Thymus (tissue), 14 donors: ENCODE data around the gene ANAPC10. TPM values are rescaled to one million over a fixed set of nuclear protein-coding genes. Genes with fewer than 3 reads are reported as not detected.
"Not testable (repeated sequence)": the region's sequence is repeated elsewhere in the genome, so short reads cannot be mapped to it uniquely, and the experiment has no call there.

Experiments
- DNase-seq, 9 donors: peaks; one replicate each; pipeline ENCODE4 v3.0.0-alpha.2; 2013; ENCODE audit warnings: low spot score in 9 of 9, low read depth in 6 of 9, missing footprints in 1 of 9
- H3K27ac ChIP-seq, 2 donors: one replicate each; pipeline ENCODE4 v1.5.1; 2013; ENCODE audit warnings: control low read depth in 1 of 2, low read depth in 1 of 2, low read length in 1 of 2, mild to moderate bottlenecking in 1 of 2, moderate library complexity in 1 of 2
- H3K27me3 ChIP-seq, 2 donors: one replicate each; pipeline ENCODE4 v1.5.1; 2013; ENCODE audit warnings: low read length in 1 of 2; ENCODE audit not compliant: control insufficient read depth in 2 of 2, insufficient read depth in 1 of 2
- H3K36me3 ChIP-seq, 2 donors: one replicate each; pipeline ENCODE4 v1.5.1; 2013; ENCODE audit warnings: low read length in 1 of 2, mild to moderate bottlenecking in 1 of 2, moderate library complexity in 1 of 2; ENCODE audit not compliant: control insufficient read depth in 2 of 2, insufficient read depth in 2 of 2
- H3K4me1 ChIP-seq, 2 donors: one replicate each; pipeline ENCODE4 v1.5.1; 2013; ENCODE audit warnings: low read length in 2 of 2; ENCODE audit not compliant: control insufficient read depth in 2 of 2, insufficient read depth in 2 of 2
- H3K4me3 ChIP-seq, 2 donors: one replicate each; pipeline ENCODE4 v1.5.1; 2013; ENCODE audit warnings: low read length in 2 of 2, control low read depth in 1 of 2, mild to moderate bottlenecking in 1 of 2
- H3K9me3 ChIP-seq, 2 donors: one replicate each; pipeline ENCODE4 v1.5.1; 2013; ENCODE audit warnings: low read length in 1 of 2, mild to moderate bottlenecking in 1 of 2; ENCODE audit not compliant: control insufficient read depth in 2 of 2, insufficient read depth in 1 of 2
- WGBS: extraction: QIAGEN DNeasy Blood & Tissue Kit; methylation state at CpG from one replicate; pipeline ENCODE4 v1.1.7; 2013; 5-methylcytosine and 5-hydroxymethylcytosine counted together
- long read RNA-seq, 10 donors: transcript quantifications; one replicate each; lab custom pipeline, GENCODE V29; 2026
- polyA plus RNA-seq: library from polyadenylated mRNA; stranded (reverse); fragments of 200-250 nt; gene quantifications from one replicate; pipeline ENCODE4 v1.2.3, GENCODE V29; 2013
- total RNA-seq: library from RNA; stranded (reverse); fragments of 120-200 nt; gene quantifications from one replicate; pipeline ENCODE4 v1.2.4, GENCODE V29; 2013
- donor health status: healthy.

ANAPC10 gene
- total RNA-seq (36.5 TPM), polyA plus RNA-seq (31.1 TPM)
- long read RNA-seq, donor 1, partial matches to known transcripts = 0 of 1 reads
- long read RNA-seq, donor 1, other reads (novel, unspliced or antisense) = 0 of 1 reads
- long read RNA-seq, donor 2 = 0 reads
- long read RNA-seq, donor 3, transcript ANAPC10-201 (5 exons, 868 nt) = minor isoform, 6 of 24 reads
- long read RNA-seq, donor 3, transcript ANAPC10-209 (5 exons, 1,025 nt) = major isoform, 18 of 24 reads
- long read RNA-seq, donor 3, partial matches to known transcripts = 0 of 24 reads
- long read RNA-seq, donor 3, other reads (novel, unspliced or antisense) = 0 of 24 reads
- long read RNA-seq, donor 4, partial matches to known transcripts = 0 of 4 reads
- long read RNA-seq, donor 4, other reads (novel, unspliced or antisense) = 0 of 4 reads
- long read RNA-seq, donor 5, transcript ANAPC10-209 (5 exons, 1,025 nt) = major isoform, 19 of 22 reads
- long read RNA-seq, donor 5, partial matches to known transcripts = 0 of 22 reads
- long read RNA-seq, donor 5, other reads (novel, unspliced or antisense) = 0 of 22 reads
- long read RNA-seq, donor 6, transcript ANAPC10-201 (5 exons, 868 nt) = minor isoform, 8 of 19 reads
- long read RNA-seq, donor 6, transcript ANAPC10-209 (5 exons, 1,025 nt) = major isoform, 11 of 19 reads
- long read RNA-seq, donor 6, partial matches to known transcripts = 0 of 19 reads
- long read RNA-seq, donor 6, other reads (novel, unspliced or antisense) = 0 of 19 reads
- long read RNA-seq, donor 7, transcript ANAPC10-209 (5 exons, 1,025 nt) = major isoform, 13 of 22 reads
- long read RNA-seq, donor 7, transcript ANAPC10-201 (5 exons, 868 nt) = minor isoform, 7 of 22 reads
- long read RNA-seq, donor 7, partial matches to known transcripts = 0 of 22 reads
- long read RNA-seq, donor 7, other reads (novel, unspliced or antisense) = 0 of 22 reads
- long read RNA-seq, donor 8, transcript ANAPC10-209 (5 exons, 1,025 nt) = major isoform, 5 of 6 reads
- long read RNA-seq, donor 8, partial matches to known transcripts = 0 of 6 reads
- long read RNA-seq, donor 8, other reads (novel, unspliced or antisense) = 0 of 6 reads
- long read RNA-seq, donor 9, transcript ANAPC10-209 (5 exons, 1,025 nt) = major isoform, 9 of 13 reads
- long read RNA-seq, donor 9, partial matches to known transcripts = 0 of 13 reads
- long read RNA-seq, donor 9, other reads (novel, unspliced or antisense) = 0 of 13 reads
- long read RNA-seq, donor 10, partial matches to known transcripts = 0 of 10 reads
- long read RNA-seq, donor 10, other reads (novel, unspliced or antisense) = 0 of 10 reads

GRCh38 chr4:145097821-145098674 lies at the start of gene ANAPC10, which contains the start of gene ABCE1:
ANAPC10 (minus strand) TSS chr4:145098196; CDS start chr4:145096099, 2,097 bp downstream.
ABCE1 (plus strand) TSS chr4:145098311; CDS start chr4:145104413, 6,102 bp downstream.
- Histone ChIP-seq H3K36me3 (peaks cover 10 to 25% of the 10 kb centered on the region in 2 donors), H3K4me1 (peaks cover 3 to 9% of the 10 kb centered on the region in 2 donors), H3K9me3 (peaks cover 0 to 2% of the 10 kb centered on the region in 2 donors), H3K27ac (peak within 1 kb of the TSS; percentile 93 to 96), H3K27me3 (no peaks in the 10 kb centered on the region), H3K4me3 (peak within 1 kb of the TSS; percentile 80 to 82)
- DNase-seq = peak; percentile 96 to 99 (median 99)
- WGBS = under 1% methylated on average over 67 of the region's 67 CpGs

GRCh38 chr4:145136219-145136618 lies 38.2 kb upstream of the ANAPC10 start:
- not testable (repeated sequence) for H3K27me3 ChIP-seq, H3K4me1 ChIP-seq, H3K4me3 ChIP-seq, H3K9me3 ChIP-seq, DNase-seq, H3K27ac ChIP-seq
- WGBS = 73% methylated on average over 1 of the region's 1 CpG
- peaks cover 24 to 53% of the 10 kb centered on the region in 2 donors for H3K36me3 ChIP-seq

GRCh38 chr4:145132511-145133098 lies 34.6 kb upstream of the ANAPC10 start:
- DNase-seq = no peak
- Histone ChIP-seq H3K4me3 (no peak overlapping the region), H3K4me1 (no peaks in the 10 kb centered on the region), H3K36me3 (peaks cover 10 to 43% of the 10 kb centered on the region in 2 donors), H3K9me3 (no peaks in the 10 kb centered on the region), H3K27ac (peak overlapping the region in 1 of 2 donors; percentile 52), H3K27me3 (no peaks in the 10 kb centered on the region)
- WGBS = 72% methylated on average over 5 of the region's 5 CpGs

GRCh38 chr4:145131848-145132247 lies 33.9 kb upstream of the ANAPC10 start:
- Histone ChIP-seq H3K9me3 (no peaks in the 10 kb centered on the region), H3K4me3 (no peak overlapping the region), H3K36me3 (peaks cover 9 to 41% of the 10 kb centered on the region in 2 donors), H3K4me1 (no peaks in the 10 kb centered on the region), H3K27ac (no peak overlapping the region), H3K27me3 (no peaks in the 10 kb centered on the region)
- 97% methylated on average over 12 of the region's 12 CpGs for WGBS
- no peak for DNase-seq

GRCh38 chr4:145130788-145131399 lies 32.9 kb upstream of the ANAPC10 start:
- 84% methylated on average over 2 of the region's 2 CpGs for WGBS
- H3K4me3 ChIP-seq = no peak overlapping the region
- H3K27me3 ChIP-seq = no peaks in the 10 kb centered on the region
- DNase-seq = no peak
- H3K4me1 ChIP-seq = no peaks in the 10 kb centered on the region
- H3K36me3 ChIP-seq = peaks cover 9 to 50% of the 10 kb centered on the region in 2 donors
- no peak overlapping the region for H3K27ac ChIP-seq
- H3K9me3 ChIP-seq = no peaks in the 10 kb centered on the region

GRCh38 chr4:145130130-145130529 lies 32.1 kb upstream of the ANAPC10 start:
- H3K27ac ChIP-seq = no peak overlapping the region
- H3K27me3 ChIP-seq = no peaks in the 10 kb centered on the region
- H3K4me1 ChIP-seq = no peaks in the 10 kb centered on the region
- peaks cover 12 to 56% of the 10 kb centered on the region in 2 donors for H3K36me3 ChIP-seq
- H3K9me3 ChIP-seq = no peaks in the 10 kb centered on the region
- DNase-seq = no peak
- H3K4me3 ChIP-seq = no peak overlapping the region

- no peaks in the 10 kb centered on the region for H3K9me3 ChIP-seq
- no peak overlapping the region for H3K27ac ChIP-seq
- no peaks in the 10 kb centered on the region for H3K4me1 ChIP-seq
- H3K4me3 ChIP-seq = no peak overlapping the region
- no peaks in the 10 kb centered on the region for H3K27me3 ChIP-seq
- 98% methylated on average over 2 of the region's 2 CpGs for WGBS
- peaks cover 16 to 72% of the 10 kb centered on the region in 2 donors for H3K36me3 ChIP-seq
- no peak for DNase-seq
These were observed 27.4 kb upstream of the ANAPC10 start for GRCh38 chr4:145125396-145125795.
